SH-SY5Y (cell line): Measurements from ENCODE around the gene TFEB.

ENCODE experiments used
- GATA2 ChIP-seq: IDR thresholded peaks from 2 replicates; pipeline ENCODE4 v1.6.1; 2011; ENCODE audit warnings: mild to moderate bottlenecking, low read depth, low read length
- GATA3 ChIP-seq: IDR thresholded peaks from 2 replicates; pipeline ENCODE4 v1.6.1; 2011; ENCODE audit warnings: low read depth, mild to moderate bottlenecking, low read length, moderate library complexity

- TF ChIP-seq GATA2 (no peak), GATA3 (no peak)
Measured at GRCh38 chr6:41692080-41692675, 43.2 kb downstream of the TFEB start.
